Kidney epithelial cell (primary cell): ENCODE measurements around the gene ZNF277. TPM values are rescaled to one million over a fixed set of nuclear protein-coding genes. Genes with fewer than 3 reads are reported as not detected.

Source experiments
- DNase-seq: peaks from one replicate; pipeline ENCODE4 v3.0.0-alpha.2; 2010; ENCODE audit warnings: low read depth
- H3K27me3 ChIP-seq: 2 replicates; pipeline ENCODE4 v1.6.0; 2011; ENCODE audit warnings: low read length; ENCODE audit not compliant: control insufficient read depth, insufficient read depth
- H3K36me3 ChIP-seq: 2 replicates; pipeline ENCODE4 v1.5.1; 2011; ENCODE audit warnings: low read length; ENCODE audit not compliant: control insufficient read depth, insufficient read depth
- H3K4me3 ChIP-seq: 2 replicates; pipeline ENCODE4 v1.5.1; 2011; ENCODE audit warnings: low read depth, mild to moderate bottlenecking, control low read depth, low read length
- CTCF ChIP-seq: IDR thresholded peaks from 2 replicates; pipeline ENCODE4 v1.5.1; 2011; ENCODE audit warnings: mild to moderate bottlenecking, moderate library complexity, low read length, control low read depth, inconsistent platforms; ENCODE audit not compliant: insufficient read depth, poor library complexity, severe bottlenecking
- total RNA-seq: library from RNA; depleted of rRNA; stranded (reverse); fragments of >200 nt; gene quantifications from 2 replicates; pipeline ENCODE4 v1.2.3, GENCODE V29; 2015

Gene ZNF277
- total RNA-seq, 1 donor from 2014 or later = 34.6 TPM

GRCh38 chr7:112255388-112255720 is 48.9 kb downstream of the ZNF277 start:
- no peaks in the 10 kb centered on the region for H3K27me3 ChIP-seq
- no peak overlapping the region for H3K4me3 ChIP-seq
- no peak for TF ChIP-seq CTCF
- no peaks in the 10 kb centered on the region for H3K36me3 ChIP-seq
- DNase-seq = no peak

GRCh38 chr7:112257073-112257472 is 50.6 kb downstream of the ZNF277 start:
- no peaks in the 10 kb centered on the region for H3K27me3 ChIP-seq
- DNase-seq = no peak
- H3K36me3 ChIP-seq = no peaks in the 10 kb centered on the region
- no peak for TF ChIP-seq CTCF
- H3K4me3 ChIP-seq = no peak overlapping the region

- Histone ChIP-seq H3K36me3 (no peaks in the 10 kb centered on the region), H3K27me3 (no peaks in the 10 kb centered on the region), H3K4me3 (no peak overlapping the region)
- TF ChIP-seq CTCF = no peak
- DNase-seq = no peak
These were observed 54.4 kb downstream of the ZNF277 start for GRCh38 chr7:112260911-112261310.

- no peak for TF ChIP-seq CTCF
- Histone ChIP-seq H3K4me3 (no peak overlapping the region), H3K36me3 (no peaks in the 10 kb centered on the region), H3K27me3 (no peaks in the 10 kb centered on the region)
- DNase-seq = no peak
These were observed 55.5 kb downstream of the ZNF277 start for GRCh38 chr7:112262036-112262435.

GRCh38 chr7:112262855-112263487 is 56.5 kb downstream of the ZNF277 start:
- DNase-seq = no peak

More at GRCh38 chr7:112262855-112263487, 56.5 kb downstream of the ZNF277 start:
- no peak for TF ChIP-seq CTCF
- no peaks in the 10 kb centered on the region for H3K27me3 ChIP-seq
- no peak overlapping the region for H3K4me3 ChIP-seq
- H3K36me3 ChIP-seq = no peaks in the 10 kb centered on the region
